GM12872 (cell line): ENCODE results near the gene DYTN.

Experiments used
- TF ChIP-seq, protein P1 (sequence below): IDR thresholded peaks from 3 replicates; pipeline ENCODE4 v1.5.1; 2011; ENCODE audit warnings: low read depth, mild to moderate bottlenecking, low read length, moderate library complexity; ENCODE audit not compliant: insufficient read depth

The DYTN gene

DNA sequence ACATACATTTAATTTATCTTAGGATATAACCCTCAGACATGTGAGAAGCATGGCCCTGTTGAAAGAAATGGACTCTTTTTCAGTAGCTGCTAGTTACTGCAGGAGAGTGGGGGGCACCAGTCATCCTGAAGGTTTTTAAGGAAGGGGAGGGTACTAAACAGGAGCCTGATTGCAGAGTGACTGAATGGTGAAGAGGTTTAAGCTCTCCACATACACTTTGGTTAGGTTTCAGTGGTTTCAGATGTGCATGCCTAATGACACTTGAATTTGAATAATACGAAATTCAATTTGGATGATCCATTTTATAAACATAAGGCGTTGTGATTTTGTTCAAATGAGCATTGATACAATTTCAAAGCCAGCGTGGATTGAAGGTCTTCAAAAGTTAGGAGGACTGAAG, 86.9 kb downstream of the DYTN start:
- TF ChIP-seq, protein P1, sequence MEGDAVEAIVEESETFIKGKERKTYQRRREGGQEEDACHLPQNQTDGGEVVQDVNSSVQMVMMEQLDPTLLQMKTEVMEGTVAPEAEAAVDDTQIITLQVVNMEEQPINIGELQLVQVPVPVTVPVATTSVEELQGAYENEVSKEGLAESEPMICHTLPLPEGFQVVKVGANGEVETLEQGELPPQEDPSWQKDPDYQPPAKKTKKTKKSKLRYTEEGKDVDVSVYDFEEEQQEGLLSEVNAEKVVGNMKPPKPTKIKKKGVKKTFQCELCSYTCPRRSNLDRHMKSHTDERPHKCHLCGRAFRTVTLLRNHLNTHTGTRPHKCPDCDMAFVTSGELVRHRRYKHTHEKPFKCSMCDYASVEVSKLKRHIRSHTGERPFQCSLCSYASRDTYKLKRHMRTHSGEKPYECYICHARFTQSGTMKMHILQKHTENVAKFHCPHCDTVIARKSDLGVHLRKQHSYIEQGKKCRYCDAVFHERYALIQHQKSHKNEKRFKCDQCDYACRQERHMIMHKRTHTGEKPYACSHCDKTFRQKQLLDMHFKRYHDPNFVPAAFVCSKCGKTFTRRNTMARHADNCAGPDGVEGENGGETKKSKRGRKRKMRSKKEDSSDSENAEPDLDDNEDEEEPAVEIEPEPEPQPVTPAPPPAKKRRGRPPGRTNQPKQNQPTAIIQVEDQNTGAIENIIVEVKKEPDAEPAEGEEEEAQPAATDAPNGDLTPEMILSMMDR = no peak

DNA sequence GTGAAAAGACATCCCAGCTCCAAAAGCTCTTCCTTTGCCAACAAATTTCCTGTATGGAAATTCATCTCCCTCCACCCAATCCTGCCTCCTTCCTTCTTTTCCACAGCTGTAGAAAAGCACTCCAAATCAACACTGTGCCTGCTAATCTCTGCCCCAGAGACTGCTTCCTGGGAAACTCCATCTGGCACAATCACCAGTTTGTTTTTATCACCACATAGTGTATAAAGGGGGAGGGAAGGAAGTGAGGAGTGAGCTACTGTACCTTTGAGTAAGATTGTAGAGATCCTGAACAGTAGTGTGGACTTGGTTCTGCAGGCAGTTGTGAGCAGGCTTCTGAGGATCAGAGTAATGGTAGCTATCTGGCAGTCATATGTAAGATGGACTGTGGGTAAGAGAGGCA, 90.6 kb downstream of the DYTN start:
- TF ChIP-seq, protein P1 = no peak

DNA sequence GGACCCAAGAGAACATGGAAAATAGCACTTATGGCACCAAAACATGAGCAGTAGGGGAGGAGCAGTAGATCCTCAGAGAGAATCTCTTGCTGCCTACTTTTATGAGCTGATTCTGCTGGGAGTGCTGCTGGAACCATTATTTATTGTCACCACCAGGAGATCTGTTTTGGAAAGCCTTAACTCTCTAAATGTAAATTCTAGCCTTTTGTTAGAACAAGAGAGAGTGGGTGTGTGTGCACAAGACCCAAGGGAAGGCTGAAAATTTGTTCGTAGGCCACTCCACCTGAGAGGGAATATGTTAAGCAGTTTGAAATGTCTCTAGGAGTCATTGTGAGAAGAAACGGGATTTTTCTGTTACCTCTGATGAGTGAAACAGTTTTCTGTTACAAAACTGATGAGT, 92.1 kb downstream of the DYTN start:
- TF ChIP-seq, protein P1 = no peak

DNA sequence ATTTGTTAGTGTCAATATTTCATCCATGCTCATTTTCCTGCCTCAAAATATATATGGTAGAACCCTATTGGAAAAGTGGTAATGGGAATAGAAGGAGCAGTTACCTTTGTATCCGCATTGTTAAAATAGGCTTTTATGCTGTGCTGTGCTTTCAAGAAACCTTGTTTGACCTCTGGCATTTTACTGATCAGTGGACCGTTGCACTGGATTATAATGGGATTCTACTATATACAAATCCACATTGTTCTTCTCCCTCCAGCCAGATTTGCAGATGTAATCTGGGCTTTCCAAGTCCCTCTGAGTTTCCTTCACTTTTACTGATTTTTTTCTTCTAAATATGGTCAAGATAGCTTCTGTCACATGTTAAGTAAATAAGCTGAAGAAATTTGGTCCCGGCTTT, 99.2 kb downstream of the DYTN start:
- TF ChIP-seq, protein P1 = no peak

DNA sequence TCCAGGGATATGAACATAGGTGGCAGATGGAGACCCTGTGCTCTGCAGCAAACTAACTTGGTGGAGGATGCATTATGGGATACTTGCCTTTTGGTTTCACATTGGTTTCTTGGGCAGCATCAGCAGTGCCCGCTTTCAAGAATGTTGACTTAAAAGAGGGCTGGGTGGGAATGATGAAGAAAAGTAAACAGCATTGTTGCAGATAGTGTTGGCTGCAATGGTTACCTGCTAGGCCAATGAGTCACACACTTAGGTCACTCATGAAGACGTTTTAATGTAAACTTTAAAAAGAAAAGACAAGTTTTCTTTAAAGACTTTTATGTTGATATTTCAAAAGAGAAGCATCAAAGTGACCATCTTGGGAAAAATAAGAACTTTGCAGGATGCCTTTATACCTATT, 102.0 kb downstream of the DYTN start:
- TF ChIP-seq, protein P1 = no peak

DNA sequence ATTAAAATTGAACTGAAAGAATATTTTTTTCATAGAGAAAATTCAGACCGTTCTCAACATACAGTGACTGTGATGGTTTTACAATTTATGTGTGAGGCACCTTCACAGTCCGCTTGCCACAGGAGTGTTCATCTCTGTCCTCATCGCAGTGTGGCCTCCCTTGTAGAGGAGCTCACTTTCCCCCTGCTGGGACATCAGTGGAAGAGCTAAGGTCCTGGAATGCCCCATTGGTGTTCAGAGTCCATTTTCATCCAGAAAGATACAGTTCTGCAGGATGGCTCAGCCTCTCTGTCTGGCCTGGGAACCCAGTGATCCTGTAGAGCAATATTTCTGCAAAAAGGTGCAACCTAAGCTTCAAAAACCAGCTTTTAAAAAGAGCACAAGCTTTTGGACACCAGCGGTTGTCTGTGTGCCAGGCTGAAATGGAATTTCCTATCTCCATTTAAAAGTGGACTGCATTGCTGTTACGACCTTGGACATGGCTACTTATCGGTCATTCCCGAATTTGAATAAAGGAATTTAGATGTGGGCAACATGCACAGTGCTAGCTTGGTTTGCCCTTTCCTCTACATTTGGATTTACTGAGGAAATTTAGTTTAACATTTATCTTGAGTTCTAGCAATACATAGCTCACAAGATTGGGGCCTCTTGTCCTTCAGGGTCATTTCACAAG, 102.6 kb downstream of the DYTN start:
- TF ChIP-seq, protein P1 = no peak

DNA sequence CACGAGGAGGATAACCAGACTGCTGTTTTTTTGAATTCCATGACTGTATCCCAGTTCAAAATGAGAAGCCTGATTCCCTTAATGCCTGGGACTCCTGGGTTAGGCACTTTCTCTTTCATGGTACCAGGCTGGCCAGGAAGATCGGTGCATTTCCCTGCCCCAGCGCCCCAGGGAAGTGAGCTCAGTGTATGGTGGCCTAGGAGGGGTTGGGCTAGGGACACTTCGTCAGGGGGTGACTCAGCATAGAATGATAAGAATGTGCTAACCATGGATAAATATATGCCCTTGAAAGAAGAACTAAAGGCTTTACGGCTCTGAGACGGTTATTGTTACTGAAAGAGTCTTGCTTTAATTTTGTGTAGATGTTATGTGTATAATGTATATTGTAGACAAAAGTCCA, 103.4 kb downstream of the DYTN start:
- TF ChIP-seq, protein P1 = no peak
